Suprapubic skin (tissue), 3 donors: ENCODE data around the gene OR12D3.

Experiments used
- CTCF ChIP-seq, 2 donors: fragments of 200-600 bp in 1 of 2; fragments of 450-650 bp in 1 of 2; sonication (generic) in 1 of 2; IDR thresholded peaks; one replicate each; pipeline ENCODE4 v1.5.1; 2016 to 2019; ENCODE audit warnings: antibody characterized with exemption in 2 of 2, mild to moderate bottlenecking in 1 of 2, moderate library complexity in 1 of 2
- EP300 ChIP-seq: sonication (generic); formaldehyde crosslinking; IDR thresholded peaks from one replicate; pipeline ENCODE4 v1.6.1; 2017; ENCODE audit warnings: antibody characterized with exemption
- POLR2A ChIP-seq, 2 donors: fragments of 450-650 bp; IDR thresholded peaks; one replicate each; pipeline ENCODE4 v1.6.1; 2017; ENCODE audit warnings: antibody characterized with exemption in 2 of 2, mild to moderate bottlenecking in 2 of 2, moderate library complexity in 2 of 2

GRCh38 chr6:29376003-29376402, 912 bp upstream of the OR12D3 start:
- TF ChIP-seq CTCF (IDR thresholded peaks at IDR 0.05) (no peak), EP300 (no peak), POLR2A (IDR thresholded peaks at IDR 0.05) (no peak)
